Ovary (tissue), 3 donors: ENCODE measurements around the gene WNT3.

ENCODE experiments used
- POLR2A ChIP-seq: fragments of 450-650 bp; IDR thresholded peaks from one replicate; pipeline ENCODE4 v1.6.1; 2017; ENCODE audit warnings: antibody characterized with exemption, mild to moderate bottlenecking, moderate library complexity
- TF ChIP-seq, protein P1 (sequence below), 3 donors: fragments of 450-650 bp in 2 of 3; fragments of 200-600 bp in 1 of 3; IDR thresholded peaks; one replicate each; pipeline versions ENCODE4 v1.5.1 to v1.8.0; 2016 to 2022; ENCODE audit warnings: antibody characterized with exemption in 3 of 3, mild to moderate bottlenecking in 1 of 3
- donor health status: DM: no; HTN: no; CAD: no.

DNA sequence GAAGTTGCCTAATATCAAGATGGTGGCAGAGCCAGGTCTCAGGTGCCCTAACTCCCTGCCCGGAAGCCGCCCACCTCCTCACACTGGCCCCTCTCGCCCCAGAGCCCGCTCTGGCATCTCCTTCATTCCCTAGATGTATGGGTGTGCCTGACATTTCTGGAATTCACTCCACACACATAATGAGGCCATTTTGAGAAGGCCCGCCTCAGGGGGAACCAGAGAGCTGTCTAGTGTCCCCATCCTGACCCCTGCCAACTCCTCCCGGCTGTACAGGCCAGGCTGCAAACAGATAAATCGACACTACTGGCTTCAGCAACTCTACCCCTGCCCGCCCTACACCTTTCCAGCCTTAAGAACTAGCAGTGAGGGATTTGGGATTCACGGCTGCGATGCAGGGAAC is 7.7 kb downstream of the WNT3 start:
- TF ChIP-seq, protein P1, sequence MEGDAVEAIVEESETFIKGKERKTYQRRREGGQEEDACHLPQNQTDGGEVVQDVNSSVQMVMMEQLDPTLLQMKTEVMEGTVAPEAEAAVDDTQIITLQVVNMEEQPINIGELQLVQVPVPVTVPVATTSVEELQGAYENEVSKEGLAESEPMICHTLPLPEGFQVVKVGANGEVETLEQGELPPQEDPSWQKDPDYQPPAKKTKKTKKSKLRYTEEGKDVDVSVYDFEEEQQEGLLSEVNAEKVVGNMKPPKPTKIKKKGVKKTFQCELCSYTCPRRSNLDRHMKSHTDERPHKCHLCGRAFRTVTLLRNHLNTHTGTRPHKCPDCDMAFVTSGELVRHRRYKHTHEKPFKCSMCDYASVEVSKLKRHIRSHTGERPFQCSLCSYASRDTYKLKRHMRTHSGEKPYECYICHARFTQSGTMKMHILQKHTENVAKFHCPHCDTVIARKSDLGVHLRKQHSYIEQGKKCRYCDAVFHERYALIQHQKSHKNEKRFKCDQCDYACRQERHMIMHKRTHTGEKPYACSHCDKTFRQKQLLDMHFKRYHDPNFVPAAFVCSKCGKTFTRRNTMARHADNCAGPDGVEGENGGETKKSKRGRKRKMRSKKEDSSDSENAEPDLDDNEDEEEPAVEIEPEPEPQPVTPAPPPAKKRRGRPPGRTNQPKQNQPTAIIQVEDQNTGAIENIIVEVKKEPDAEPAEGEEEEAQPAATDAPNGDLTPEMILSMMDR (IDR thresholded peaks at IDR 0.05), result no peak
- TF ChIP-seq POLR2A, result no peak
